Measurements from ENCODE around the gene WNK4. TPM values are rescaled to one million over a fixed set of nuclear protein-coding genes. Genes with fewer than 3 reads are reported as not detected.

WNK4 gene
- total RNA-seq, 4 donors from 2014 or later: 0.40 to 14.7 (median 3.9) TPM

DNA sequence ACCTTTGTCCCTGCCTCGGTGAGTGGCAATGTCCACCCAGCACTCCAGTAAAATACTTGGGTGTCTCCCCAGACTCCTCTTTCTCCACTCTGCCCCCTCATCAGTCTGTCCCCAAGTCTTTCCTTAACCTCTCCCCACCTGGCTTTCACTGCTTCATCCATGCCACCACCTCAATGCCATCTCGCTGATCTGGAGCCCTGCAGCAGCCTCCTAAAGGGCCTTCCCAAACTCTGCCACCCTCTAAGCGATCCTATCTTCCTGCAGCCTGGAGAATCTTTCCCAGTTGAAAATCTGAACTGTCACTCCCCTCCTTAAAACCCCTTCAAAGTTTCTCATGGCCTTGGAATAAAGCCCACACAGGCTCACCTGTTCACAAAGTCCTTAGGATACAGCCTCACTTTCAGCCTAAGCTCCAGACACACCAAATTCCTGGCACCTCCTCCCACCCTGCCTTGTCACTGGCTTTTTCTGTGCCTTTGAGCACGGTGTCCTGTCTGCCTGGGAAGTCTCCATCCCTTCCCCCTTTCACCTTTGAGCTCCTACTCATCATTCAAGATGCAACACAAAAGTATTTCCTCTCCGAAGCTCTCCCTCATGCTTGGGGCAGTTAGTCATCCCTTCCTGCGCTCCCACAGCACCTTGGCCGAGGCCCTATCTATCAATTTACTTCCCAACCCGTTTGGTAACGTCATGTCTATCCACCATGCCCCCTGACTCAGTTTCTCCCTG, 2.8 kb downstream of the WNK4 start:
- Histone ChIP-seq H3K36me3 (peaks cover 0 to 61% (median 13%) of the 10 kb centered on the region in 3 donors), H3K9me3 (no peaks in the 10 kb centered on the region), H3K4me1 (peaks cover 8 to 72% (median 13%) of the 10 kb centered on the region in 3 donors), H3K27me3 (peaks cover 0 to 82% (median 19%) of the 10 kb centered on the region in 4 donors), H3K27ac (no peak overlapping the region), H3K4me3 (no peak overlapping the region)
- WGBS, 2 donors: 25 to 53% methylated on average over 7 to 9 of the region's 9 CpGs
- no peak for TF ChIP-seq POLR2A (IDR thresholded peaks at IDR 0.05)
- TF ChIP-seq, protein P1, sequence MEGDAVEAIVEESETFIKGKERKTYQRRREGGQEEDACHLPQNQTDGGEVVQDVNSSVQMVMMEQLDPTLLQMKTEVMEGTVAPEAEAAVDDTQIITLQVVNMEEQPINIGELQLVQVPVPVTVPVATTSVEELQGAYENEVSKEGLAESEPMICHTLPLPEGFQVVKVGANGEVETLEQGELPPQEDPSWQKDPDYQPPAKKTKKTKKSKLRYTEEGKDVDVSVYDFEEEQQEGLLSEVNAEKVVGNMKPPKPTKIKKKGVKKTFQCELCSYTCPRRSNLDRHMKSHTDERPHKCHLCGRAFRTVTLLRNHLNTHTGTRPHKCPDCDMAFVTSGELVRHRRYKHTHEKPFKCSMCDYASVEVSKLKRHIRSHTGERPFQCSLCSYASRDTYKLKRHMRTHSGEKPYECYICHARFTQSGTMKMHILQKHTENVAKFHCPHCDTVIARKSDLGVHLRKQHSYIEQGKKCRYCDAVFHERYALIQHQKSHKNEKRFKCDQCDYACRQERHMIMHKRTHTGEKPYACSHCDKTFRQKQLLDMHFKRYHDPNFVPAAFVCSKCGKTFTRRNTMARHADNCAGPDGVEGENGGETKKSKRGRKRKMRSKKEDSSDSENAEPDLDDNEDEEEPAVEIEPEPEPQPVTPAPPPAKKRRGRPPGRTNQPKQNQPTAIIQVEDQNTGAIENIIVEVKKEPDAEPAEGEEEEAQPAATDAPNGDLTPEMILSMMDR (IDR thresholded peaks at IDR 0.05): no peak
- intact Hi-C loops (cut with DNase I): no loop called here
- DNase-seq: no peak

DNA sequence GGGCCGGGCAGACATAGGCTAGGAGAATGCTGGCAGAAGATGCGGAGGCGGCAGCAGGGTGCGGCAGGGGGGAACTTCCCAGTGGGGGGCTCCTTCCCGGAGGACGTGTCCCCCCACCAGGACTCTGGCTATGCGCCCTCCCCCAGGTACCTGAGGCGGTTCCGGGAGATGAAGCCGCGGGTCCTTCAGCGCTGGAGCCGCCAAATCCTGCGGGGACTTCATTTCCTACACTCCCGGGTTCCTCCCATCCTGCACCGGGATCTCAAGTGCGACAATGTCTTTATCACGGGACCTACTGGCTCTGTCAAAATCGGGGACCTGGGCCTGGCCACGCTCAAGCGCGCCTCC, 3.4 kb downstream of the WNK4 start:
- intact Hi-C loops (cut with DNase I): no loop called here
- DNase-seq: no peak
- Histone ChIP-seq H3K27ac (no peak overlapping the region), H3K4me3 (no peak overlapping the region), H3K9me3 (no peaks in the 10 kb centered on the region), H3K4me1 (peaks cover 8 to 67% (median 13%) of the 10 kb centered on the region in 3 donors), H3K27me3 (peaks cover 0 to 83% (median 19%) of the 10 kb centered on the region in 4 donors), H3K36me3 (peaks cover 0 to 57% (median 8%) of the 10 kb centered on the region in 3 donors)
- TF ChIP-seq, protein P1 (IDR thresholded peaks at IDR 0.05): no peak
- TF ChIP-seq POLR2A (IDR thresholded peaks at IDR 0.05): no peak
- 20% methylated on average over 4 of the region's 22 CpGs; no CpG with 5 or more reads in 1 of the 2 donors for WGBS, 2 donors

DNA sequence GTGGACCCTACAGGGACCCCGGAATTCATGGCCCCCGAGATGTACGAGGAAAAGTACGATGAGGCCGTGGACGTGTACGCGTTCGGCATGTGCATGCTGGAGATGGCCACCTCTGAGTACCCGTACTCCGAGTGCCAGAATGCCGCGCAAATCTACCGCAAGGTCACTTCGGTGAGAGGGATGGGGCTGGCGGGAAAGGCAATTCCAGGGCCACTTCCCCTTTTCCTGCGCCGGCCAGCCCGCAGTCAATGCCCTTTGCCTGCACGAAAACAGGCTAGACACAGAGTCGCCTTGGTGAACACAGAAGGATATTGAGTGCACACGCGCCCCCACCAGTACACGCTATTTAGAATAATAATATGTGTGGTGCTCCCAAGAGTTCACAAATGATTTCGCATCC, 4.0 kb downstream of the WNK4 start:
- peaks cover 8 to 61% (median 13%) of the 10 kb centered on the region in 3 donors for H3K4me1 ChIP-seq
- 46 to 63% methylated on average over 6 to 8 of the region's 25 CpGs for WGBS, 2 donors
- DNase-seq: no peak
- peaks cover 0 to 56% (median 1%) of the 10 kb centered on the region in 3 donors for H3K36me3 ChIP-seq
- peaks cover 0 to 83% (median 19%) of the 10 kb centered on the region in 4 donors for H3K27me3 ChIP-seq
- no peak overlapping the region for H3K4me3 ChIP-seq
- intact Hi-C loops (cut with DNase I): no loop called here
- TF ChIP-seq POLR2A (IDR thresholded peaks at IDR 0.05): no peak
- TF ChIP-seq, protein P1 (IDR thresholded peaks at IDR 0.05): no peak
- no peak overlapping the region for H3K27ac ChIP-seq
- H3K9me3 ChIP-seq: no peaks in the 10 kb centered on the region

DNA sequence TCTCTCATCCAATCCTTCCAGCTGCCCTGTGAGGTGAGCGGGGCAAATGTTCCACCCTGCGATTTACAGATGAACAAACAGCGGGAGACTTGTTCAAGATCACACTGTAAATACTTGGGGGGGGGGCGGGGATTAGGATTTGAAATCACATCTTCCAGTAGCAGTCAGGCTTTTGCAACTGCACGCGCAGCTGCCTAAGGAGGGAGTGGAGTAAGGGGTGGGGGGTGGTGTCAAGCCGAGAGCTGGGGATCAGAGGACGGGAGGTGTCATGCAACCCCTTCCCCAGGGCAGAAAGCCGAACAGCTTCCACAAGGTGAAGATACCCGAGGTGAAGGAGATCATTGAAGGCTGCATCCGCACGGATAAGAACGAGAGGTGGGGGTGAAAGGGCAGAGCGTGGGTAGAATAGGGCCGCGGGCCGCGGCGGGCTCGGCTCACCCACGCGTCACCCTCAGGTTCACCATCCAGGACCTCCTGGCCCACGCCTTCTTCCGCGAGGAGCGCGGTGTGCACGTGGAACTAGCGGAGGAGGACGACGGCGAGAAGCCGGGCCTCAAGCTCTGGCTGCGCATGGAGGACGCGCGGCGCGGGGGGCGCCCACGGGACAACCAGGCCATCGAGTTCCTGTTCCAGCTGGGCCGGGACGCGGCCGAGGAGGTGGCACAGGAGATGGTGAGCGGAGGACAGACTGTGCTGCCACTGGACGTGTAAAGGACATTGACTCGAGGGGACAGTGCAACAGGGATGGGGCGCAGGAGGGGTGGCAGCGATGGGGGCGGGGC, 4.6 kb downstream of the WNK4 start:
- H3K27me3 ChIP-seq: peaks cover 0 to 83% (median 19%) of the 10 kb centered on the region in 4 donors
- TF ChIP-seq, protein P1 (IDR thresholded peaks at IDR 0.05): no peak
- no peak for TF ChIP-seq POLR2A (IDR thresholded peaks at IDR 0.05)

DNA sequence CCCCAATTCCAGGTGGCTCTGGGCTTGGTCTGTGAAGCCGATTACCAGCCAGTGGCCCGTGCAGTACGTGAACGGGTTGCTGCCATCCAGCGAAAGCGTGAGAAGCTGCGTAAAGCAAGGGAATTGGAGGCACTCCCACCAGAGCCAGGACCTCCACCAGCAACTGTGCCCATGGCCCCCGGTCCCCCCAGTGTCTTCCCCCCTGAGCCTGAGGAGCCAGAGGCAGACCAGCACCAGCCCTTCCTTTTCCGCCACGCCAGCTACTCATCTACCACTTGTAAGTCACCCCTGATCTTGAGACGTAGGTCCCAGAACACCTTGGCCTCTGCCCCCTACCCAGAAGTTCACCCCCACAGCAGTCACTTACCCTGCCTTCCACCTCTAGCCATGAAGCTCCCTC, 6.9 kb downstream of the WNK4 start:
- no peaks in the 10 kb centered on the region for H3K9me3 ChIP-seq
- WGBS, 2 donors: 79 to 93% methylated on average over 6 to 9 of the region's 11 CpGs
- no peak overlapping the region for H3K27ac ChIP-seq
- DNase-seq: no peak
- peaks cover 0 to 61% (median 11%) of the 10 kb centered on the region in 4 donors for H3K27me3 ChIP-seq
- H3K36me3 ChIP-seq: peaks cover 0 to 49% (median 0%) of the 10 kb centered on the region in 3 donors
- TF ChIP-seq, protein P1 (IDR thresholded peaks at IDR 0.05): no peak
- H3K4me1 ChIP-seq: peaks cover 0 to 33% (median 5%) of the 10 kb centered on the region in 3 donors
- H3K4me3 ChIP-seq: no peak overlapping the region
- intact Hi-C loops (cut with DNase I): no loop called here

More for the DNA sequence above, 4.6 kb downstream of the WNK4 start:
- H3K27ac ChIP-seq: no peak overlapping the region
- no peaks in the 10 kb centered on the region for H3K9me3 ChIP-seq
- WGBS, 2 donors: 18 to 35% methylated on average over 32 to 48 of the region's 52 CpGs
- H3K4me1 ChIP-seq: peaks cover 8 to 55% (median 11%) of the 10 kb centered on the region in 3 donors
- peaks cover 0 to 50% (median 0%) of the 10 kb centered on the region in 3 donors for H3K36me3 ChIP-seq
- intact Hi-C loops (cut with DNase I): no loop called here
- DNase-seq: no peak
- no peak overlapping the region for H3K4me3 ChIP-seq
